DMS79 (cell line): ENCODE data around the gene C20orf141.

Experiments used
- DNase-seq: peaks from one replicate; lab custom pipeline; 2025; lab: John Stamatoyannopoulos, UW

Gene C20orf141

GRCh38 chr20:2849529-2849928 lies 34.7 kb downstream of the C20orf141 start:
- no peak for DNase-seq

GRCh38 chr20:2851086-2851485 lies 36.3 kb downstream of the C20orf141 start:
- no peak for DNase-seq

- no peak for DNase-seq
Measured at GRCh38 chr20:2858591-2858990, 43.8 kb downstream of the C20orf141 start.

- no peak for DNase-seq
Measured at GRCh38 chr20:2859330-2860121, 44.7 kb downstream of the C20orf141 start.

- no peak for DNase-seq
Measured at GRCh38 chr20:2864626-2865025, 49.8 kb downstream of the C20orf141 start.

- no peak for DNase-seq
Measured at GRCh38 chr20:2865101-2865500, 50.3 kb downstream of the C20orf141 start.
